SU-DHL-6 (cell line): ENCODE results near the gene CHCT1.
A peak's percentile ranks its signal among the peaks of the same experiment; 100 is the strongest.

Experiments
- H2AFZ ChIP-seq: fragments of 200-600 bp; sonication (generic); 2 replicates; pipeline ENCODE4 v1.6.1; 2014; ENCODE audit warnings: low read depth, mild to moderate bottlenecking, moderate library complexity, mixed read lengths, antibody characterized with exemption, low read length; ENCODE audit not compliant: severe bottlenecking
- H3F3A ChIP-seq: fragments of 200-600 bp; shearing (Covaris generic); 2 replicates; pipeline ENCODE4 v1.6.0; 2016; ENCODE audit warnings: antibody characterized with exemption, mild to moderate bottlenecking; ENCODE audit not compliant: insufficient read depth
- H3K27ac ChIP-seq: fragments of 200-600 bp; sonication (generic); 2 replicates; pipeline ENCODE4 v1.5.1; 2016; ENCODE audit warnings: low read depth, mild to moderate bottlenecking, low read length, moderate library complexity, mixed read lengths
- H3K27me3 ChIP-seq: fragments of 200-600 bp; sonication (generic), shearing (Covaris generic); 2 replicates; pipeline ENCODE4 v1.6.0; 2014; ENCODE audit warnings: mild to moderate bottlenecking, low read length
- H3K36me3 ChIP-seq: fragments of 200-600 bp; sonication (generic); 2 replicates; pipeline ENCODE4 v1.6.1; 2014; ENCODE audit warnings: mild to moderate bottlenecking, low read length, mixed read lengths
- H3K4me2 ChIP-seq: fragments of 300-600, 200-600 bp; shearing (Covaris generic), sonication (generic); 2 replicates; pipeline ENCODE4 v1.6.0; 2014; ENCODE audit warnings: low read length, low read depth, mild to moderate bottlenecking; ENCODE audit not compliant: poor library complexity, severe bottlenecking
- H3K4me3 ChIP-seq: fragments of 200-600 bp; sonication (generic); 2 replicates; pipeline ENCODE4 v1.5.1; 2014; ENCODE audit warnings: antibody characterized with exemption, low read length, mild to moderate bottlenecking, mixed read lengths; ENCODE audit not compliant: insufficient read depth, poor library complexity, severe bottlenecking
- H3K79me2 ChIP-seq: fragments of 200-600 bp; sonication (generic); 2 replicates; pipeline ENCODE4 v1.6.1; 2014; ENCODE audit warnings: mild to moderate bottlenecking, low read length, moderate library complexity; ENCODE audit not compliant: insufficient read depth
- H3K9ac ChIP-seq: fragments of 200-600 bp; sonication (generic); 2 replicates; pipeline ENCODE4 v1.7.0; 2014; ENCODE audit warnings: mild to moderate bottlenecking, low read length
- H3K9me2 ChIP-seq: fragments of 200-600 bp; sonication (generic); replicated peaks from 2 replicates; pipeline ENCODE4 v1.6.1; 2014; ENCODE audit warnings: low read length; ENCODE audit not compliant: insufficient read depth
- H3K9me3 ChIP-seq: fragments of 200-600 bp; sonication (generic); 2 replicates; pipeline ENCODE4 v1.6.1; 2014; ENCODE audit warnings: low read length, mixed read lengths; ENCODE audit not compliant: insufficient read depth
- H4K20me1 ChIP-seq: fragments of 200-600 bp; sonication (generic); 2 replicates; pipeline ENCODE4 v1.6.1; 2014; ENCODE audit warnings: low read depth, mild to moderate bottlenecking, antibody characterized with exemption, low read length, moderate library complexity, mixed read lengths
- EZH2phosphoT487 ChIP-seq: fragments of 200-600 bp; sonication (generic), shearing (Covaris generic); conservative IDR thresholded peaks from 2 replicates; pipeline ENCODE4 v1.6.1; 2018; ENCODE audit warnings: mild to moderate bottlenecking, antibody characterized with exemption, low read length, moderate library complexity, mixed read lengths
- TF ChIP-seq, protein P1 (sequence below): fragments of 200-600 bp; sonication (generic); IDR thresholded peaks from one replicate; pipeline ENCODE4 v1.5.1; 2017; ENCODE audit warnings: antibody characterized with exemption, mild to moderate bottlenecking, low read length, moderate library complexity; ENCODE audit not compliant: insufficient read depth, poor library complexity, severe bottlenecking

The CHCT1 gene

DNA sequence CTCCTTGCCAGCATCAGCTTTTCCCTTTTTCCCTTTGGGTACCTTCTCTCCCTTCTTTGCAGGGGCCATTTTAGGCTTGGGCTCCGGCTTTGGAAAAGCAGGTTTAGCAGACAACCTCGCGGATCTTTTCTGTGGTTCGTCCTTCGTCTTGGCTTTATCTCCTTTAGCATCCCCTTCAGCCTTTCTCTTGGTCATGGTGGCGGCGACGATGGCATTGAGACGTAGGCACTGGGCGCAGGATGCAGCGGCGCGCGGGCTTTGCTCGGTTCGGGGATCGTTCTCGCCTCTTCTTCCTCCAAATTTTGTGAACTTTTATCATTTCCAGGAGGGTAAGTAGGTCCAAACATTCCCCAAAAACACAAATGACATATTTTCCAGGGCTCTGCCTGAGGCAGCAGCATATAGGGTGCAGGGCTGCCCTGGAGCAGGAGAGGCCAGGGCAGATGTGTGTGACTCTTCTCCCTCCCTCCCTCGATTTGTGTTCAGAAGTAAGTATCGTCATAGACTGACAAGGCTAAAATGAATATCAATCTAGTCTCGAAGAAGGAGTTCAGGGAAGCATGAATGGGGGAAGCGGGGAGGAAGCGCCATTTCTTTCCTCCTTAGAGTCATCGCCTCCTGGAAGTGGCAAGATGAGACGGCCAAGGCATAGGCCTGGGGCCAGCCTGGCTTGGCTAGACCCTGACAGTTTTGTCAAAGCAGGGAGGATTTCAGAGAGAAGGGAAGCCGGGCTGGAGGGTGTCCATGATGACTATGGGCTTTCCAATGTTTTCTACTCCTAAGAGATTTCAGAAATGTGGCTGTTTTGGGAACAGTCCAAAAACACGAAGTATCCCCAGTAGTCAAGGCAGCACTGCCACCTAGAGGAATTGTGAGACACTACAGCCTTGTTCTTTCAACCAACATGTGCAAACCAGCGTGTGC, 13.2 kb downstream of the CHCT1 start:
- Histone ChIP-seq H3K27me3 (no peaks in the 10 kb centered on the region), H3K9ac (no peak overlapping the region), H3F3A (no peaks in the 10 kb centered on the region), H3K4me2 (no peak overlapping the region), H3K9me2 (no peaks in the 10 kb centered on the region), H3K4me3 (no peak overlapping the region), H2AFZ (no peak overlapping the region), H4K20me1 (no peaks in the 10 kb centered on the region), H3K36me3 (no peaks in the 10 kb centered on the region), H3K27ac (no peak overlapping the region), H3K79me2 (no peaks in the 10 kb centered on the region), H3K9me3 (peaks cover 8% of the 10 kb centered on the region; the same call in 1 of the 2 replicates)
- TF ChIP-seq, protein P1, sequence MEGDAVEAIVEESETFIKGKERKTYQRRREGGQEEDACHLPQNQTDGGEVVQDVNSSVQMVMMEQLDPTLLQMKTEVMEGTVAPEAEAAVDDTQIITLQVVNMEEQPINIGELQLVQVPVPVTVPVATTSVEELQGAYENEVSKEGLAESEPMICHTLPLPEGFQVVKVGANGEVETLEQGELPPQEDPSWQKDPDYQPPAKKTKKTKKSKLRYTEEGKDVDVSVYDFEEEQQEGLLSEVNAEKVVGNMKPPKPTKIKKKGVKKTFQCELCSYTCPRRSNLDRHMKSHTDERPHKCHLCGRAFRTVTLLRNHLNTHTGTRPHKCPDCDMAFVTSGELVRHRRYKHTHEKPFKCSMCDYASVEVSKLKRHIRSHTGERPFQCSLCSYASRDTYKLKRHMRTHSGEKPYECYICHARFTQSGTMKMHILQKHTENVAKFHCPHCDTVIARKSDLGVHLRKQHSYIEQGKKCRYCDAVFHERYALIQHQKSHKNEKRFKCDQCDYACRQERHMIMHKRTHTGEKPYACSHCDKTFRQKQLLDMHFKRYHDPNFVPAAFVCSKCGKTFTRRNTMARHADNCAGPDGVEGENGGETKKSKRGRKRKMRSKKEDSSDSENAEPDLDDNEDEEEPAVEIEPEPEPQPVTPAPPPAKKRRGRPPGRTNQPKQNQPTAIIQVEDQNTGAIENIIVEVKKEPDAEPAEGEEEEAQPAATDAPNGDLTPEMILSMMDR, result peak; percentile 67
- no peak for TF ChIP-seq EZH2phosphoT487

GRCh38 chr17:60436676-60437075, 14.4 kb downstream of the CHCT1 start:
- Histone ChIP-seq H3K36me3 (no peaks in the 10 kb centered on the region), H3K9ac (no peak overlapping the region), H3K27me3 (no peaks in the 10 kb centered on the region), H3K9me2 (no peaks in the 10 kb centered on the region), H3K27ac (no peak overlapping the region), H4K20me1 (no peaks in the 10 kb centered on the region), H3K4me3 (no peak overlapping the region), H3K9me3 (peaks cover 8% of the 10 kb centered on the region; the same call in 1 of the 2 replicates), H2AFZ (no peak overlapping the region), H3K79me2 (no peaks in the 10 kb centered on the region), H3K4me2 (no peak overlapping the region), H3F3A (no peaks in the 10 kb centered on the region)
- TF ChIP-seq EZH2phosphoT487, result no peak
- TF ChIP-seq, protein P1, result no peak

DNA sequence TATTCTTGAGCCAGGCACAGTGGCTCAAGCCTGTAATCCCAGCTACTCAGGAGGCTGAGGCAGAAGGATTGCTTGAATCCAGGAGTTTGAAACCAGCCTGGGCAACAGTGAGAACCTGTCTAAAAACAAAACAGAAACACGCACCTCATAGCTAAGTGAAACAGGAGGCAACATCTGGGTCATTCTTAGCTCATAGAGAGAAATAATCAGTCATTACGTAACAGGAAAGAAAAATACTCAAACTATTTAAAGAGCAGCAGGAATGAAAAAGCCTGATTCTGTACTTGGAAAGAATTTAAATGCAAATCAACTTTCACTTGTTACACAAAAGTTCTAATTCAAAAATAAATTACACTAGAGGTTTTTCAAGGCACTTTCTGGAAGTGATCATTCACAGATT, 17.2 kb downstream of the CHCT1 start:
- Histone ChIP-seq H3K9ac (no peak overlapping the region), H2AFZ (no peak overlapping the region), H3K36me3 (no peaks in the 10 kb centered on the region), H3K9me3 (no peaks in the 10 kb centered on the region), H4K20me1 (no peaks in the 10 kb centered on the region), H3K4me3 (no peak overlapping the region), H3K27ac (no peak overlapping the region), H3K4me2 (no peak overlapping the region), H3K27me3 (no peaks in the 10 kb centered on the region), H3K79me2 (no peaks in the 10 kb centered on the region), H3F3A (no peaks in the 10 kb centered on the region), H3K9me2 (no peaks in the 10 kb centered on the region)
- TF ChIP-seq, protein P1, result no peak
- TF ChIP-seq EZH2phosphoT487, result no peak
